Mucosa of gallbladder (tissue), 1 donor: ENCODE data around the gene EIF4G1. TPM values are rescaled to one million over a fixed set of nuclear protein-coding genes. Genes with fewer than 3 reads are reported as not detected.
"Not testable (repeated sequence)": the region's sequence is repeated elsewhere in the genome, so short reads cannot be mapped to it uniquely, and the experiment has no call there.

Experiments used
- DNase-seq: peaks from one replicate; pipeline ENCODE4 v3.0.0-alpha.2; 2020; ENCODE audit warnings: low spot score
- total RNA-seq: library from RNA; stranded (reverse); gene quantifications from one replicate; pipeline ENCODE4 v1.2.1, GENCODE V29; 2021
- donor health status: DM: no; HTN: no; CAD: no.

EIF4G1 gene
- 330 TPM for total RNA-seq

- peak; percentile 95 for DNase-seq
These were observed at the start of gene EIF4G1 for GRCh38 chr3:184314363-184314699. EIF4G1 (plus strand) TSS chr3:184314606; CDS start chr3:184315797, 1,191 bp downstream.

- DNase-seq = not testable (repeated sequence)
These were observed 47.2 kb upstream of the EIF4G1 start for GRCh38 chr3:184267249-184267648.

- DNase-seq = no peak
These were observed 42.1 kb upstream of the EIF4G1 start for GRCh38 chr3:184272269-184272668.

GRCh38 chr3:184275381-184275701 is 39.1 kb upstream of the EIF4G1 start:
- DNase-seq = no peak

- DNase-seq = no peak
These were observed 38.2 kb upstream of the EIF4G1 start, which contains the start of gene ECE2 for GRCh38 chr3:184275961-184276910. ECE2 (plus strand) TSS chr3:184276022; CDS start chr3:184276154, 132 bp downstream.

- no peak for DNase-seq
These were observed 37.0 kb upstream of the EIF4G1 start for GRCh38 chr3:184277366-184277765.

GRCh38 chr3:184282941-184283340 is 31.5 kb upstream of the EIF4G1 start:
- no peak for DNase-seq

- DNase-seq = no peak
These were observed 30.7 kb upstream of the EIF4G1 start for GRCh38 chr3:184283681-184284080.

- DNase-seq = no peak
These were observed 29.7 kb upstream of the EIF4G1 start for GRCh38 chr3:184284696-184285095.

GRCh38 chr3:184289426-184289938 is 24.9 kb upstream of the EIF4G1 start:
- DNase-seq = peak; percentile 36

GRCh38 chr3:184290331-184290730 is 24.1 kb upstream of the EIF4G1 start:
- DNase-seq = no peak

GRCh38 chr3:184291044-184291737 is 23.2 kb upstream of the EIF4G1 start:
- DNase-seq = no peak

- no peak for DNase-seq
These were observed 22.5 kb upstream of the EIF4G1 start for GRCh38 chr3:184291738-184292445.

GRCh38 chr3:184295771-184296170 is 18.6 kb upstream of the EIF4G1 start:
- DNase-seq = no peak

GRCh38 chr3:184296616-184297015 is 17.8 kb upstream of the EIF4G1 start:
- no peak for DNase-seq

- peak; percentile 97 for DNase-seq
These were observed 15.5 kb upstream of the EIF4G1 start, which contains the start of gene PSMD2 for GRCh38 chr3:184298759-184299487. PSMD2 (plus strand) TSS chr3:184299241; CDS start chr3:184299267, 26 bp downstream.

GRCh38 chr3:184299488-184300377 is 14.7 kb upstream of the EIF4G1 start:
- DNase-seq = no peak

- DNase-seq = no peak
These were observed 14.1 kb upstream of the EIF4G1 start for GRCh38 chr3:184300378-184300720.

GRCh38 chr3:184305577-184305976 is 8.8 kb upstream of the EIF4G1 start:
- no peak for DNase-seq

- no peak for DNase-seq
These were observed 7.9 kb upstream of the EIF4G1 start for GRCh38 chr3:184306341-184306972.
